ENCODE measurements around the gene IFT20. TPM values are rescaled to one million over a fixed set of nuclear protein-coding genes. Genes with fewer than 3 reads are reported as not detected.
A peak's percentile ranks its signal among the peaks of the same experiment; 100 is the strongest.

The IFT20 gene
- total and polyA plus RNA-seq, 2 of the 13 experiments (the other 11 are each of a cell fraction or from before 2014, with no cell fraction given): 28.0 to 37.8 TPM

DNA sequence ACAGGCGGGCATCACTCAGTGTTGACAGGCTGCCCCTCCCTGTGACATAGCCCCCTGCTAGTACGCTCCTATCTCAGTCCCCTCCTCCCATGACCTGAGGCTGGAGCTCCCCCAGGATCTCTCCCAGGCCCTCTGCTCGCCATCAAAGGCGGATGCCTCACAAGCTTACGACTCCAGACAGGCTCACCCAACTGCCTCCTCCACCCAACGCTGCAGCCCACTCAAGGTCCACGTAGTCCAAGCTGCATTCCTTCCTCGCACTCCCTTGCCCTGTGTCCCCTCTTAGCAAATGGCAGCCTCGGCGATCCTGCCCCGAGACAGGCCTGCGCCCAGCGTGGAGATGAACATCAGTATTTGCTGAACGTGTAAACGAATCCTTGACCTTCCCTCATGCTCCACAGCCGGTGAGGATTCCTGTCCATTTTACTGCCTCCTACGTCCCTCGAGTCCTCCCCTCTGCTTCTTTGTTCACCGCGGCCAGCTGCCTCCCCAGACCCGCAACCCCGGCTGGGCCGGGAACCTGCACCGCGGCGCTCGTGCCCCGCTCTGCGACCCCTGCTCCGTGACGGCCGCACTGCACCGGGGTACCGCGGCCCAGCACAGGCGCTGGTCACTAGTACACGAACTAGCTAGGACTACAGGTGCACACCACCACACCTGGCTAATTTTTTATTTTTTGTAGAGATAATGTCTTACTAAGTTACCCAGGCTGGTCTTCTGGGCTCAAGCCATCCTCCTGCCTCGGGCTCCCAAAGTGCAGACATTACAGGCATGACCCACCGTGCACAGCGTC lies 17.1 kb downstream of the IFT20 start (continued):
- no peak; the same call in 1 of the 2 replicates for TF ChIP-seq POLR2AphosphoS5 (IDR thresholded peaks at IDR 0.05; ENCODE audit: low read depth, low read length)
- TF ChIP-seq ZNF766 (CRISPR knock-in tag; IDR thresholded peaks at IDR 0.05; ENCODE audit: borderline replicate concordance): no peak
- TF ChIP-seq, protein P1, sequence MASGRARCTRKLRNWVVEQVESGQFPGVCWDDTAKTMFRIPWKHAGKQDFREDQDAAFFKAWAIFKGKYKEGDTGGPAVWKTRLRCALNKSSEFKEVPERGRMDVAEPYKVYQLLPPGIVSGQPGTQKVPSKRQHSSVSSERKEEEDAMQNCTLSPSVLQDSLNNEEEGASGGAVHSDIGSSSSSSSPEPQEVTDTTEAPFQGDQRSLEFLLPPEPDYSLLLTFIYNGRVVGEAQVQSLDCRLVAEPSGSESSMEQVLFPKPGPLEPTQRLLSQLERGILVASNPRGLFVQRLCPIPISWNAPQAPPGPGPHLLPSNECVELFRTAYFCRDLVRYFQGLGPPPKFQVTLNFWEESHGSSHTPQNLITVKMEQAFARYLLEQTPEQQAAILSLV (CRISPR knock-in tag; IDR thresholded peaks at IDR 0.05; ENCODE audit: borderline replicate concordance): 0 out of 2 replicates have a peak, but pooled peaks have one; percentile 34
- TF ChIP-seq, protein P2, sequence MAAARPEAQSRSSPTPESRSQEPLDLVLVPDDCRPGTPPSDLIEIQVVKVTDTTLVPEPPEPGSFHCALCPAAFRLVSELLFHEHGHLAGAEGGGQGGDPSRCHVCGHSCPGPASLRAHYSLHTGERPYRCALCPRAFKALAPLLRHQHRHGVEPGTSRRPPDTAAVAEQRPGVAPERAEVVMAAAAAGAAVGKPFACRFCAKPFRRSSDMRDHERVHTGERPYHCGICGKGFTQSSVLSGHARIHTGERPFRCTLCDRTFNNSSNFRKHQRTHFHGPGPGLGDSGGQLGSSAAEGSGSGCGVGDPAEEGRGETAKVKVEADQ (CRISPR knock-in tag; IDR thresholded peaks at IDR 0.05; ENCODE audit: borderline replicate concordance): 0 out of 2 replicates have a peak, but pooled peaks have one; percentile 31
- TF ChIP-seq SIX4 (CRISPR knock-in tag; IDR thresholded peaks at IDR 0.05): no peak
- no peak for TF ChIP-seq ZNF460 (CRISPR knock-in tag; IDR thresholded peaks at IDR 0.05; ENCODE audit: borderline replicate concordance)
- no peak for TF ChIP-seq GABPA (IDR thresholded peaks at IDR 0.05; ENCODE audit: low read depth, low read length)
- TF ChIP-seq GABPA (CRISPR knock-in tag; IDR thresholded peaks at IDR 0.05; ENCODE audit: low read depth): no peak
- TF ChIP-seq ZNF547 (CRISPR knock-in tag; IDR thresholded peaks at IDR 0.05): peak; percentile 69; the same call in 1 of the 2 replicates
- no peak for TF ChIP-seq ZNF562 (CRISPR knock-in tag; IDR thresholded peaks at IDR 0.05; ENCODE audit: borderline replicate concordance)
- TF ChIP-seq JUNB (CRISPR knock-in tag; IDR thresholded peaks at IDR 0.05; ENCODE audit: borderline replicate concordance): 0 out of 2 replicates have a peak, but pooled peaks have one; percentile 34
- no peak for TF ChIP-seq TRIM24 (CRISPR knock-in tag; IDR thresholded peaks at IDR 0.05)
- TF ChIP-seq, protein P3, sequence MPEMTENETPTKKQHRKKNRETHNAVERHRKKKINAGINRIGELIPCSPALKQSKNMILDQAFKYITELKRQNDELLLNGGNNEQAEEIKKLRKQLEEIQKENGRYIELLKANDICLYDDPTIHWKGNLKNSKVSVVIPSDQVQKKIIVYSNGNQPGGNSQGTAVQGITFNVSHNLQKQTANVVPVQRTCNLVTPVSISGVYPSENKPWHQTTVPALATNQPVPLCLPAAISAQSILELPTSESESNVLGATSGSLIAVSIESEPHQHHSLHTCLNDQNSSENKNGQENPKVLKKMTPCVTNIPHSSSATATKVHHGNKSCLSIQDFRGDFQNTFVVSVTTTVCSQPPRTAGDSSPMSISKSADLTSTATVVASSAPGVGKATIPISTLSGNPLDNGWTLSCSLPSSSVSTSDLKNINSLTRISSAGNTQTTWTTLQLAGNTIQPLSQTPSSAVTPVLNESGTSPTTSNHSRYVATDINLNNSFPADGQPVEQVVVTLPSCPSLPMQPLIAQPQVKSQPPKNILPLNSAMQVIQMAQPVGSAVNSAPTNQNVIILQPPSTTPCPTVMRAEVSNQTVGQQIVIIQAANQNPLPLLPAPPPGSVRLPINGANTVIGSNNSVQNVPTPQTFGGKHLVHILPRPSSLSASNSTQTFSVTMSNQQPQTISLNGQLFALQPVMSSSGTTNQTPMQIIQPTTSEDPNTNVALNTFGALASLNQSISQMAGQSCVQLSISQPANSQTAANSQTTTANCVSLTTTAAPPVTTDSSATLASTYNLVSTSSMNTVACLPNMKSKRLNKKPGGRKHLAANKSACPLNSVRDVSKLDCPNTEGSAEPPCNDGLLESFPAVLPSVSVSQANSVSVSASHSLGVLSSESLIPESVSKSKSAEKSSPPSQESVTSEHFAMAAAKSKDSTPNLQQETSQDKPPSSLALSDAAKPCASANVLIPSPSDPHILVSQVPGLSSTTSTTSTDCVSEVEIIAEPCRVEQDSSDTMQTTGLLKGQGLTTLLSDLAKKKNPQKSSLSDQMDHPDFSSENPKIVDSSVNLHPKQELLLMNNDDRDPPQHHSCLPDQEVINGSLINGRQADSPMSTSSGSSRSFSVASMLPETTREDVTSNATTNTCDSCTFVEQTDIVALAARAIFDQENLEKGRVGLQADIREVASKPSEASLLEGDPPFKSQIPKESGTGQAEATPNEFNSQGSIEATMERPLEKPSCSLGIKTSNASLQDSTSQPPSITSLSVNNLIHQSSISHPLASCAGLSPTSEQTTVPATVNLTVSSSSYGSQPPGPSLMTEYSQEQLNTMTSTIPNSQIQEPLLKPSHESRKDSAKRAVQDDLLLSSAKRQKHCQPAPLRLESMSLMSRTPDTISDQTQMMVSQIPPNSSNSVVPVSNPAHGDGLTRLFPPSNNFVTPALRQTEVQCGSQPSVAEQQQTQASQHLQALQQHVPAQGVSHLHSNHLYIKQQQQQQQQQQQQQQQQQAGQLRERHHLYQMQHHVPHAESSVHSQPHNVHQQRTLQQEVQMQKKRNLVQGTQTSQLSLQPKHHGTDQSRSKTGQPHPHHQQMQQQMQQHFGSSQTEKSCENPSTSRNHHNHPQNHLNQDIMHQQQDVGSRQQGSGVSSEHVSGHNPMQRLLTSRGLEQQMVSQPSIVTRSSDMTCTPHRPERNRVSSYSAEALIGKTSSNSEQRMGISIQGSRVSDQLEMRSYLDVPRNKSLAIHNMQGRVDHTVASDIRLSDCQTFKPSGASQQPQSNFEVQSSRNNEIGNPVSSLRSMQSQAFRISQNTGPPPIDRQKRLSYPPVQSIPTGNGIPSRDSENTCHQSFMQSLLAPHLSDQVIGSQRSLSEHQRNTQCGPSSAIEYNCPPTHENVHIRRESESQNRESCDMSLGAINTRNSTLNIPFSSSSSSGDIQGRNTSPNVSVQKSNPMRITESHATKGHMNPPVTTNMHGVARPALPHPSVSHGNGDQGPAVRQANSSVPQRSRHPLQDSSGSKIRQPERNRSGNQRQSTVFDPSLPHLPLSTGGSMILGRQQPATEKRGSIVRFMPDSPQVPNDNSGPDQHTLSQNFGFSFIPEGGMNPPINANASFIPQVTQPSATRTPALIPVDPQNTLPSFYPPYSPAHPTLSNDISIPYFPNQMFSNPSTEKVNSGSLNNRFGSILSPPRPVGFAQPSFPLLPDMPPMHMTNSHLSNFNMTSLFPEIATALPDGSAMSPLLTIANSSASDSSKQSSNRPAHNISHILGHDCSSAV (CRISPR knock-in tag; IDR thresholded peaks at IDR 0.05; ENCODE audit: borderline replicate concordance): no peak
- no peak for TF ChIP-seq GZF1 (CRISPR knock-in tag; IDR thresholded peaks at IDR 0.05)
- TF ChIP-seq SAFB2 (CRISPR knock-in tag; IDR thresholded peaks at IDR 0.05; ENCODE audit: borderline replicate concordance, low read depth): no peak; the same call in 1 of the 2 replicates
- TF ChIP-seq ZNF563 (CRISPR knock-in tag; IDR thresholded peaks at IDR 0.05): no peak
- no peak for TF ChIP-seq ZBTB38 (CRISPR knock-in tag; IDR thresholded peaks at IDR 0.05)
- no peak for TF ChIP-seq NCOA5 (CRISPR knock-in tag; IDR thresholded peaks at IDR 0.05)
- no peak for TF ChIP-seq SAP130 (CRISPR knock-in tag; IDR thresholded peaks at IDR 0.05; ENCODE audit: low read depth)

Measured in HepG2 (cell line).